Suprapubic skin (tissue), 4 donors: ENCODE measurements around the gene OR56A3. TPM values are rescaled to one million over a fixed set of nuclear protein-coding genes. Genes with fewer than 3 reads are reported as not detected.

Experiments used
- DNase-seq, 2 donors: peaks; one replicate each; pipeline ENCODE4 v3.0.0-alpha.2; 2019; ENCODE audit warnings: low spot score in 2 of 2
- H3K27ac ChIP-seq: fragments of 200-600 bp; sonication (generic); one replicate; pipeline ENCODE4 v1.5.1; 2019
- H3K27me3 ChIP-seq: fragments of 200-600 bp; sonication (generic); one replicate; pipeline ENCODE4 v1.5.1; 2019
- H3K36me3 ChIP-seq: fragments of 200-600 bp; sonication (generic); one replicate; pipeline ENCODE4 v1.5.1; 2019
- H3K4me1 ChIP-seq: fragments of 200-600 bp; sonication (generic); one replicate; pipeline ENCODE4 v1.5.1; 2019
- H3K4me3 ChIP-seq: fragments of 200-600 bp; sonication (generic); one replicate; pipeline ENCODE4 v1.5.1; 2019; ENCODE audit warnings: mild to moderate bottlenecking
- H3K9me3 ChIP-seq: fragments of 200-600 bp; sonication (generic); one replicate; pipeline ENCODE4 v1.5.1; 2019
- EP300 ChIP-seq: sonication (generic); formaldehyde crosslinking; IDR thresholded peaks from one replicate; pipeline ENCODE4 v1.6.1; 2017; ENCODE audit warnings: antibody characterized with exemption
- POLR2A ChIP-seq, 2 donors: fragments of 450-650 bp; IDR thresholded peaks; one replicate each; pipeline ENCODE4 v1.6.1; 2017; ENCODE audit warnings: antibody characterized with exemption in 2 of 2, mild to moderate bottlenecking in 2 of 2, moderate library complexity in 2 of 2
- POLR2AphosphoS5 ChIP-seq, 3 donors: sonication (generic); formaldehyde crosslinking; IDR thresholded peaks; one replicate each; pipeline ENCODE4 v1.6.1; 2017; ENCODE audit warnings: antibody characterized with exemption in 3 of 3
- whole genome bisulfite sequencing: methylation state at CpG from one replicate; pipeline ENCODE4 v1.1.5; 2018; 5-methylcytosine and 5-hydroxymethylcytosine counted together
- total RNA-seq, 4 donors: library from RNA; depleted of rRNA; stranded (reverse); fragments of >200 nt; gene quantifications; one replicate each; pipeline ENCODE4 v1.1.0, GENCODE V29; 2016
- TF ChIP-seq, protein P1 (sequence below), 2 donors: fragments of 200-600 bp in 1 of 2; fragments of 450-650 bp in 1 of 2; sonication (generic) in 1 of 2; IDR thresholded peaks; one replicate each; pipeline ENCODE4 v1.5.1; 2016 to 2019; ENCODE audit warnings: antibody characterized with exemption in 2 of 2, mild to moderate bottlenecking in 1 of 2, moderate library complexity in 1 of 2

The OR56A3 gene
- total RNA-seq, 4 donors from 2014 or later = not detected

- no peaks in the 10 kb centered on the region for H3K27me3 ChIP-seq
Measured at GRCh38 chr11:5923427-5923776, 18.6 kb upstream of the OR56A3 start.

DNA sequence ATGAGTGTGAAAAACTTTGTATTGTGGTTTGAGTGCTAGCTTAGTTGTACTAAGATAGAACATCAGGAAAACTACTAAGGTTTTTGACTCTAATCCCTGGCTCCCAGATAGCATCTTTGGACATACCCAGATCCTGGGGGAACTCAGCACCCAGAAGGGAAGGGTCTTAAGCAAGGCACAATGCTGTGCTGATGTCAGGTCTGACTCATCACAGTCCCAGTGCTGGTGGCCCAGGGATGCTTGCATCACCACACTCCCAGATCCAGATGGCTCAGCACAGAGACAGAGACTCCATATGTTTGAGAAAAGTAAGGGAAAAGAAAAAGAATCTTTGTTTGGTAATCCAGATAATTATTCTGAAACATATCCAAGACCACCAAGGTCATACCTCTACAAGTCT, 18.3 kb upstream of the OR56A3 start:
- no peaks in the 10 kb centered on the region for H3K4me1 ChIP-seq
- no peaks in the 10 kb centered on the region for H3K27me3 ChIP-seq
- no peak for DNase-seq
- no peak overlapping the region for H3K27ac ChIP-seq
- H3K4me3 ChIP-seq = no peak overlapping the region
- peaks cover 11% of the 10 kb centered on the region for H3K9me3 ChIP-seq
- H3K36me3 ChIP-seq = no peaks in the 10 kb centered on the region
- TF ChIP-seq POLR2AphosphoS5 (IDR thresholded peaks at IDR 0.05) = no peak
- TF ChIP-seq EP300 = no peak
- TF ChIP-seq POLR2A (IDR thresholded peaks at IDR 0.05) = no peak
- TF ChIP-seq, protein P1, sequence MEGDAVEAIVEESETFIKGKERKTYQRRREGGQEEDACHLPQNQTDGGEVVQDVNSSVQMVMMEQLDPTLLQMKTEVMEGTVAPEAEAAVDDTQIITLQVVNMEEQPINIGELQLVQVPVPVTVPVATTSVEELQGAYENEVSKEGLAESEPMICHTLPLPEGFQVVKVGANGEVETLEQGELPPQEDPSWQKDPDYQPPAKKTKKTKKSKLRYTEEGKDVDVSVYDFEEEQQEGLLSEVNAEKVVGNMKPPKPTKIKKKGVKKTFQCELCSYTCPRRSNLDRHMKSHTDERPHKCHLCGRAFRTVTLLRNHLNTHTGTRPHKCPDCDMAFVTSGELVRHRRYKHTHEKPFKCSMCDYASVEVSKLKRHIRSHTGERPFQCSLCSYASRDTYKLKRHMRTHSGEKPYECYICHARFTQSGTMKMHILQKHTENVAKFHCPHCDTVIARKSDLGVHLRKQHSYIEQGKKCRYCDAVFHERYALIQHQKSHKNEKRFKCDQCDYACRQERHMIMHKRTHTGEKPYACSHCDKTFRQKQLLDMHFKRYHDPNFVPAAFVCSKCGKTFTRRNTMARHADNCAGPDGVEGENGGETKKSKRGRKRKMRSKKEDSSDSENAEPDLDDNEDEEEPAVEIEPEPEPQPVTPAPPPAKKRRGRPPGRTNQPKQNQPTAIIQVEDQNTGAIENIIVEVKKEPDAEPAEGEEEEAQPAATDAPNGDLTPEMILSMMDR (IDR thresholded peaks at IDR 0.05) = no peak

More at GRCh38 chr11:5923427-5923776, 18.6 kb upstream of the OR56A3 start:
- TF ChIP-seq EP300 (no peak), POLR2A (IDR thresholded peaks at IDR 0.05) (no peak), POLR2AphosphoS5 (IDR thresholded peaks at IDR 0.05) (no peak)
- TF ChIP-seq, protein P1 (IDR thresholded peaks at IDR 0.05) = no peak
- Histone ChIP-seq H3K4me1 (no peaks in the 10 kb centered on the region), H3K9me3 (peaks cover 8% of the 10 kb centered on the region), H3K36me3 (no peaks in the 10 kb centered on the region), H3K27ac (no peak overlapping the region), H3K4me3 (no peak overlapping the region)
- no peak for DNase-seq

DNA sequence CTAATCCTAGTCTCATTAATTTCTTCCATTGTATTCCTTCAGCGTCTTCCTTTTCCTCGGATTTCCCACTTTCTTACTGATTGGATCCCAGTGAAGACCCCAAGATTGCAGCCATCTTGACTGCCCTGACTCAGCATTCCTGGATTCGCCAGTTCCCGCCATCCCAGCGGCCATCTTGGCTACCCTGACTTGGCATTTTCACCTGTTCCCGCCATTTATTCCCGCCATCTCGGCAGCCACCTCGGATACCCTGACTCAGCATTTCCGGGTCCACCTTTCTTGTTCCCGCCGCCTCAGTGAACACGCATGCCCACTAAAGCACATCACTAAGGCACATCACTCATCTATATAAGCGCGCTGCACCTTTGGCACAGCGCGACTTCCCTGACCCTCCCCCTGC, 13.8 kb upstream of the OR56A3 start:
- Histone ChIP-seq H3K36me3 (no peaks in the 10 kb centered on the region), H3K4me1 (no peaks in the 10 kb centered on the region), H3K27ac (no peak overlapping the region), H3K9me3 (peaks cover 8% of the 10 kb centered on the region), H3K27me3 (no peaks in the 10 kb centered on the region), H3K4me3 (no peak overlapping the region)
- no peak for DNase-seq
- WGBS = 95% methylated on average over 17 of the region's 17 CpGs
- TF ChIP-seq EP300 = no peak
- TF ChIP-seq, protein P1 (IDR thresholded peaks at IDR 0.05) = no peak
- no peak for TF ChIP-seq POLR2A (IDR thresholded peaks at IDR 0.05)
- TF ChIP-seq POLR2AphosphoS5 (IDR thresholded peaks at IDR 0.05) = no peak

GRCh38 chr11:5928811-5929210, 13.2 kb upstream of the OR56A3 start:
- WGBS = 91% methylated on average over 15 of the region's 15 CpGs
- Histone ChIP-seq H3K27ac (no peak overlapping the region), H3K9me3 (peaks cover 8% of the 10 kb centered on the region), H3K4me1 (no peaks in the 10 kb centered on the region), H3K36me3 (no peaks in the 10 kb centered on the region), H3K4me3 (no peak overlapping the region), H3K27me3 (no peaks in the 10 kb centered on the region)
- TF ChIP-seq POLR2A (IDR thresholded peaks at IDR 0.05) (no peak), POLR2AphosphoS5 (IDR thresholded peaks at IDR 0.05) (no peak), EP300 (no peak)
- TF ChIP-seq, protein P1 (IDR thresholded peaks at IDR 0.05) = no peak
- DNase-seq = no peak

DNA sequence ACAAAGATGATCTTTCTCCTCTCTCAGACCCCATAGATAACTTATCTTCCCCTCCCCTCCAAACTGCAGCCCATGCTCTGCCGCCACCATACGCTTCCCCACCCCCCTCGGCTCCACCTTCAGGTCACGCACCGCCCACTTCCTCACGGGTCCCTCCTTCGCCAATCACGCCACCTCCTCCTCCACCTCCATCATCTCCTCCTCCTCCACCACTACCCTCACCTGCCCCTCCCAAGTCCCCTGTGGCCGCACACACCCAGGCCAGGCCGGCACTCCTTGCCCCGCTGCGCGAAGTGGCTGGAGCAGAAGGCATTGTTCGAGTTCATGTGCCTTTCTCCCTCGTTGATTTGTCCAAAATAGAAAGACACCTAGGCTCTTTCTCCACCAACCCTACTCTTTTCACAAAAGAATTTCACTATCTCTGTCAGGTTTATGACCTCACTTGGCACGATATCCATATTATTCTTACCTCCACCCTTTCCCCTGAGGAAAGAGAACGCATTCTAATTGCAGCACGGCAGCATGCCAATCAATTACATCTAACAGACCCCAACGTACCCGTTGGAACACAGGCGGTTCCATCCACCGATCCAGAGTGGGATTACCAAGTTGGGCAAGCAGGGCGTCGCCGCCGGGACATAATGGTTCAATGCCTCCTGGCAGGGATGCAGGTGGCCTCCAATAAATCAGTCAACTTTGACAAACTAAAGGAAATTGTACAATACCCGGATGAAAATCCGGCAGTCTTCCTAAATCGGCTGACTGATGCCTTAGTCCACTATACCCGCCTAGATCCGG, 12.3 kb upstream of the OR56A3 start:
- Histone ChIP-seq H3K4me3 (no peak overlapping the region), H3K27ac (no peak overlapping the region), H3K4me1 (no peaks in the 10 kb centered on the region), H3K9me3 (peaks cover 8% of the 10 kb centered on the region), H3K36me3 (no peaks in the 10 kb centered on the region), H3K27me3 (no peaks in the 10 kb centered on the region)
- 90% methylated on average over 31 of the region's 31 CpGs for WGBS
- DNase-seq = no peak
- TF ChIP-seq, protein P1 (IDR thresholded peaks at IDR 0.05) = no peak
- no peak for TF ChIP-seq EP300
- no peak for TF ChIP-seq POLR2A (IDR thresholded peaks at IDR 0.05)
- no peak for TF ChIP-seq POLR2AphosphoS5 (IDR thresholded peaks at IDR 0.05)
